NCI-H1930 (cell line): ENCODE measurements around the gene MAMDC4.
"Not testable (repeated sequence)": the region's sequence is repeated elsewhere in the genome, so short reads cannot be mapped to it uniquely, and the experiment has no call there.

Experiments used
- DNase-seq, 2 experiments: peaks; one replicate each; lab custom pipeline; 2025; lab: John Stamatoyannopoulos, UW

MAMDC4 gene

GRCh38 chr9:136825295-136826187, 26.6 kb upstream of the MAMDC4 start:
- no peak for DNase-seq

GRCh38 chr9:136826188-136826541, 26.0 kb upstream of the MAMDC4 start:
- DNase-seq = no peak

DNA sequence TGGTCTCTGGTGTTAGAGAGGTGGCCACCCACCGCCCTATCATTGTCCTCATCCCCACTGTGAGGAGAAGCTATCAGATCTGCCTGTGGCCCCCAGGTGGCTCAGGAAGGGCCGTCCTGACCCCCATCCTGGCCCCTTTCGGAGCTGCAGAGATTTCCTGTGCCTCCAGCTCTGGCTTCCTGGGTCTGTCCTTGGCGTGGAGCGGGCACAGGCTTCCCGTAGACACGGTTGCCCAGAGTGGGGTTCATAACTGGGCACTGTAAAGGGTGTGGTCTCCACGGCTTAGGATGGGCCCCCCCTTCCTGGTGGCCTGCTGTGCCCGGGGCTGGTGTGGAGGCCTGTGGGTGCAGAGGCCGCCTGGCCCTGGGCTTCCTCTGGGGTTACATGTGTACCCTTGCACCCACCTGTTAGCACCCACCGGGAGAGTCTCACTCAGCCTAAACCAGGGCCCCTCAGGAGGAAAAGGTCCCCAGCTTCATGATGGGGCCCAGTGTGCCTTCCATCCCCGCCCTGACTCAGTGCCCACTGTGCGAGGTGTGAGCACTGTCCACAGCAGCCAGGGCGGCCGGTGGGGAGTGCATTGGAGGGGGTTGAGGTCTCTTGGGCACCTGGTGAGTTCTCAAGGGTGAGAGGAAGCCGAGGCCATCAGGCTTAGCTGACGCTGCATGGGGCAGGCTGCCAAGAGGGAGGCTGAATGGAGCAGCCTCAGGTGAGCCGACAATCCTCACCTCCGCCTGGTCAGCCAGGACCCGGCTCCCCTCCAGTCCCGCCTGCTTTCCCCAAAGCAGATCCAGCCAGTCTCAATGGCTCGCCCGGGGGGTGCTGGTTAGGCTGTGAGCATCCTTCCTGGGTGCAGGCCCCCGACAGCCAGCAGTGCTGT, 25.2 kb upstream of the MAMDC4 start:
- no peak for DNase-seq

DNA sequence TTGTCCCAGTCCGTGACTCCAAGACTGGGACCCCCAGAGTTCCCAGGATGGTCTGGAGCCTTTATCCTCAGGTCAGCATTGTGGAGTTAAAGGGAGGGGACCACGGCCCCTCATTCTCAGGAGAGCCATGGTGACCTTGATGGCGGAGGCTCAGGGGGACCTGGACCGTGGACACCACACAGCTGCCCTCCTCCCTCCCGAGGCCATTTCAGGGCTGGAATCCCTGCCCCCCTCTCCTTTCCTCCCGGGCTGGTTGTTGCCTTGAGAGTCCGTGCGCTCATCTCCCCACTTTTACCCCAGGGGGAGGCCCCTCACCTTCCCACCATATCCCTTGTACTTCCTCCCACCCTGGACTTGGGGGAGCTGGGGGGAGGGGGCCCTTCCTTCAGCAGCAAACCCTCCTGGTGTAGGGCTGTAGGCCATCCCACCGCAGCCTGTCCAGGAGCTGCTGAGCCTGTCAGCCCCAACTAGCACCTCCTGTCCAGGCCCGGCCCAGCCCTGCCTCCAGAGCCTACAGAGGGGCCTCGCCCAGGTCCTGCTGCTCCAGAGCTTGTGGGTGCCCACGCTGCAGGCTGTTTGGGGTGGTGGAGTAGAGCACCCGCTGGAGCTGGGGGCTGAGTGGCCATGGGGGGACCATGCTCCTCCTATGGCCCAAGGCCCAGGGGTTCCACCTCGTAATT, 24.2 kb upstream of the MAMDC4 start:
- DNase-seq = no peak

- DNase-seq = no peak
Observed at GRCh38 chr9:136828474-136829140, 23.5 kb upstream of the MAMDC4 start.

DNA sequence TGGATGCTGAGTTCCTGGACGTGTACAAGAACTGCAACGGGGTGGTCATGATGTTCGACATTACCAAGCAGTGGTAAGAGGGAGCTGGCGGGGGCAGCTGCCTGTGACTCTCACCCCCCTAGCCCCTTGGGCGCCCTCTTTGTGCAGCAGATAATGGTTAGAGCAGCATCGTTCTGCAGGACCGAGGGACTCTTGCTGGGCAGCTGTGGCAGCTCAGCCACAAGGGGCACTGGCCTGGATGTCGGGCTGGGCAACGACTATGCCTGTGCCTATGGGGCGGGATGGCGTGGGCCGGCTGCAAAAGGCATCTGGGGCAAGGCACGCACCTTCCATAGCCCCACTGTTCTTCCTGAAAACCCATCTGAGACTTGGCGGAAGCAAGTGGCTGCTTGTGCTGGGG, 22.7 kb upstream of the MAMDC4 start:
- no peak for DNase-seq

- no peak for DNase-seq
Observed at GRCh38 chr9:136829981-136830885, 21.9 kb upstream of the MAMDC4 start.

DNA sequence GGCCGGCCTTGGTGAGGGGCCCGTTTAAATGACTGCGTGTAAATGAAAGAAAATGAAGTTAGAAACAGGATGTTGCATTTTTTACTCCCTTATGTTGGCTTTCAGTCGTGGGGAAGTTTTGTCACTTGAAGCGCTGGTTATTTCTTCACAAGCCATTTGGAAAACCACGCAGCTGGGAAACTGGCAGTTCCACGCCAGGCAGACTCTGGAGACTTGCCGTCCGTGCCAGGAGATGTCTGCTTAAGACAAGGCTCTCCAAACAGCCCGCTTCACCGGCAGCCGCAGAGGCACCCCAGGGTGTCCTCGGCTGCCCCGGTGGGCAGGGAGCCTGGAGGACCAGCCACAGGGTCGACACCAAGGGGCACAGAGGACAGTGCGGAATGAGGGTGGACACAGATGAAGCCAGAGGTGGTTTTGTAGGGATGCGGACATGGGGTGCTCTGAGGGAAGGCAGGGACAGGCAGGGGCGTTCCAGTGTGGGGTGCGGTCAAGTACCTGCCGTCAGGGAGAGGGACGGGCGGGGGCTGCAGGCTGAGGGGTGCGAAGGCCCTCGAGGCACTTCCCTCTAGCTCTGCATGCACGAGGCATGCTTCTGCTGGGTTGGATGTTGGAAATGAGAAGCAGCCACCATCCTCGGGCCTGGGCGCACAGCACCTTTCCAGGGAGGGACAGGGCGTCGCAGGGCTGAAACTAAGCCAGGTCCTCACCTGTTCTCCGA, 21.0 kb upstream of the MAMDC4 start:
- no peak for DNase-seq

DNA sequence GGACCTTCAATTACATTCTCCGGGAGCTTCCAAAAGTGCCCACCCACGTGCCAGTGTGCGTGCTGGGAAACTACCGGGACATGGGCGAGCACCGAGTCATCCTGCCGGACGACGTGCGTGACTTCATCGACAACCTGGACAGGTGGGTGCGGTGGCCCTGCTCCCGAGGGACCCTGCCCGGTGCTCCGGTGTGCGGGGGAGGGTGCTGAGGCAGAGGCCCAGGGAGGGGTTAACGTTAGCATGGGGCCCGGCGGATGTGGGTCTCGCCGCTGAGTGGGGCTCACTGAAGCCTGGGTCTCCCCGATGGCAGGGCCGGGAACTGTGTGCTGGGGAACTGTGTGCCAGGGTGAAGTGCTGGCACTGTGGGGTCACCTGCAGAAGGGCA, 20.4 kb upstream of the MAMDC4 start:
- no peak for DNase-seq

GRCh38 chr9:136832581-136832980, 19.6 kb upstream of the MAMDC4 start:
- DNase-seq = no peak

- DNase-seq = not testable (repeated sequence)
Observed at GRCh38 chr9:136833381-136834048, 18.6 kb upstream of the MAMDC4 start.

DNA sequence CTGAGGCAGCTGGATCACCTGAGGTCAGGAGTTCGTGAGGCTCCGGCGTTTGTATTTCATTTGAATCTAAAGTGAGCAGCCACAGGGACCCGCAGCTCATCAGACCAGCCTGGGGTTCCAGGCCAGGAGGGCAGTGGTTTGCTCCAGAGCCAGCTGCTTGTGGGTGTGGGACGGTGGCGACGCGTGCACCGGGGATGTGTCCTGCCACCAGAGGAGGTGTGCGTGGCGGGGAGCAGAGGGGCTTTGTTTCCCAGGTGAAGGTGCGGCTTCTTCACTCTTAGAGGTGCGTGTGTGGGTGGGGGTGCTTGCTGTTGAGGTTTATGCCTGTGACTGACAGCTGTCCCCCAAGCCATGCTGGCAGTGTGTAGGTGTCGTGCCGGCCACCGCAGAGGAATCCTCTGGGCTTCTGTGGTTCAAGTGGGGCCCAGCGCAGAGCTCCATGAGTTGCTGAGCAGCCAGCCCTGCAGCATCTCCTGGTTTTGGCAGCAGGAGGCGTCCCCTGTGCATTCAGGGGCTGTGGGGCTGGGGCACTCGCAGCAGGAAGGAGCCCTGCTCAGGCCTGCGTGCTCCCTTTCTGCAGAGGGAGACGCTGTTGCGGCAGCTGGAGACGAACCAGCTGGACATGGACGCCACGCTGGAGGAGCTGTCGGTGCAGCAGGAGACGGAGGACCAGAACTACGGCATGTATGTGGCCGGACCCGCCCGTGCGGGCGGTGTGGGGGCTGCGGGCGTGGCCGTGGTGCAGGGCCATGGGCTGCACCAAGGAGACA, 16.8 kb upstream of the MAMDC4 start:
- DNase-seq = no peak

DNA sequence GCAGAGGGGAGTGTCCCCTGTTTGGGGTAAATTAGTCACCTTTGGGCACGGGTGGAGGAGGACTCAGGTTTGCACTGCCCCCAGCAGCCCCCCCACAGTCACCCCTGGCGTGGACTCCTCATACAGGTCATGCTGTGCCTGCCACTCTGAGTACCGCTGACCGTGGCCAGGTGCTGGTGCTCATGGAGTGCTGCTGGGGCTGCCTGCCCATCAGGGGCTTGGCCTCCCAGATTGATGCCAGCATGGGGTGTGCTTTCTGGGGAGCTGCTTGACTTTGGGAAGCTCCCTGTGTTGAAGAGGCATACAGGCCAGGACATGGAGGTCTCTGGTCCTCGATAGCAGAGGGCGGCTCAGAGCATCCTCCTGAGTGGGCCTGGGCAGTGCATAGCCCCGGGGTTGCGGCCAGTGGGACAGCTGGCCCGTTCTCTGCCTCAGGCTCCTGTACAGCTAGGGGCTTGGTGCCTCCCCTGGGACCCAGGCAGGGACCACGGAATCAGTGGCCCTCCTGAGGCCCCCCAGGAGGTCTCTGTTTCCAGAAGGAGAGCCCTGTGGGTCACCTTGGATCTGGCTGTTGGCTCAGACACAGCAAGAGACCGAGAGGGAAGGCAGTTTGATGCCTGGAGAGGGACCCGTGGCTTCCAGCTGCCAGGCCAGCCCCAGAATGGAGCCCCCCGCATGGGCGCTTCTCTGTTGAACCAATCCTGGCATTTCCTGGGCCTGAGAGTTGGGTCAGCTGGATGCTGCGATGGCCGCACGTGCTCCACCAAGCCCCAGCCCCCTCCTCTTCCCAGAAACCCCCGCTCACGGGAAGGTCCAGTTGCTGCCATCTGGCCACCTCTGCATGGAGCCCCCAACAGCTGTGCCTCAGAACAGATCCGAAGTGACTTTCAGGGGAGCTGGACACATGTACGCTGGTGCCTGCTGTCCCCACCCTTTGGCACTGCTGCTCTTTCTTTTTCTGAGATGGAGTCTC, 15.9 kb upstream of the MAMDC4 start:
- DNase-seq = no peak

DNA sequence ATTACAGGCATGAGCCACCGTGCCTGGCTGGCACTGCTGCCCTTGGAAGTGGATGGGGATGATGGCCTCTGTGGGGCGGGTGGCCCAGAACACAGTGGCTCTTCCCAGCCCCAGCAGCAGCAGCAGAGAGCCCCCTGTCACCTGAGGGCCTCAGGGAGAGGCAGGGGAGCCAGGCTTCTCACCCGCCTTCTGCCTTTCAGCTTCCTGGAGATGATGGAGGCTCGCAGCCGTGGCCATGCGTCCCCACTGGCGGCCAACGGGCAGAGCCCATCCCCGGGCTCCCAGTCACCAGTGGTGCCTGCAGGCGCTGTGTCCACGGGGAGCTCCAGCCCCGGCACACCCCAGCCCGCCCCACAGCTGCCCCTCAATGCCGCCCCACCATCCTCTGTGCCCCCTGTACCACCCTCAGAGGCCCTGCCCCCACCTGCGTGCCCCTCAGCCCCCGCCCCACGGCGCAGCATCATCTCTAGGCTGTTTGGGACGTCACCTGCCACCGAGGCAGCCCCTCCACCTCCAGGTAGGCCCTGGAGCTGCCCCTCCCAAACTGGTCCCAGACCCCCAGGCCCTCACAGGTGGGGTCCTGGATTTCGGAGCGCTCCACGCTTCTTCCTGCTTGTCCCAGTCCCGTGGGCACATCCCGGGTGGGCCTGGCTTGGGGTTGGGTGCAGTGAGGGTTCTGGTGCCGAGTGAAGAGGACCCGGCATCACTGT, 14.8 kb upstream of the MAMDC4 start:
- DNase-seq = no peak

- not testable (repeated sequence) for DNase-seq
Observed at GRCh38 chr9:136837856-136838277, 14.3 kb upstream of the MAMDC4 start.

DNA sequence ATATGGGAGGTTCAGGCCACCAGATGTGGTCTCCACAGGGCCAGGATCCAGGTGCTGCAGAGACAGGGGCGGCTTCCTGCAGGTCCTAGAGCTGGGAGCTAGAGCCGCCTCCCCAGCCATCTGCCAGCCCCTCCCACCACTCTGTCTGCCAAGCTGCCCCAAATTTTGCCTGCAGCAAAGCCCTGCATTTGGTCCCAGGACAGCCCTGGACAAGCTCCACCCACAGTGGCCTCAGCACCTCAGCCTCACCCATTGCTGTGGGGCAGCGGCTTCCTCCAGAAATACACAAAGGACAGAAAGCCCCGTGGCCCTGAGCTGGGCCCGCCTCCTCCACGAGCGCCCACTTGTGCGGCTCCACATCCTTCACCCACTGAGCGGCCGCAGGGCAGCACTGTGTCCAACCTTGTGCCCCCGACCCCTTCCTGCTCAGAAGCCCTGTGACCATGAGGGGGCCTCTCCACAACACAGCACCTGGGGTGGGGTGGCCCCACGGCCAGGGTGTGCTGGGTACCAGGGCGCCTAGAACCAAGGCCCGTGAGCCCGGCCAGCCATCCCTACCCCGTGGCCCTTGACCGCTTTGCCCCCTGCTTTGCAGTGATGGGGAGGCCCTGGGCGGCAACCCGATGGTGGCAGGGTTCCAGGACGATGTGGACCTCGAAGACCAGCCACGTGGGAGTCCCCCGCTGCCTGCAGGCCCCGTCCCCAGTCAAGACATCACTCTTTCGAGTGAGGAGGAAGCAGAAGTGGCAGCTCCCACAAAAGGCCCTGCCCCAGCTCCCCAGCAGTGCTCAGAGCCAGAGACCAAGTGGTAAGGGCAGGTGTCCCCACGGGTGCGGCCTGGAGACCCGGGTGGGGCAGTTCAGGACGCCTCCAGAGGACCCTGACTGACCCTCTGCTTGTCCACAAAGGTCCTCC, 13.6 kb upstream of the MAMDC4 start:
- DNase-seq = no peak
